ENCODE data around the gene UGT1A4.

The UGT1A4 gene
- total RNA-seq, result 0 reads per million in 2 donors

- no peak for DNase-seq
Observed at GRCh38 chr2:233718552-233718951, at the start of gene UGT1A4. Gene UGT1A4 (plus strand): TSS chr2:233718736. CDS start chr2:233718821, 85 bp downstream.

- no peak for DNase-seq
Observed at GRCh38 chr2:233671290-233672161, 47.0 kb upstream of the UGT1A4 start, which contains the start of gene UGT1A9. Gene UGT1A9 (plus strand): TSS chr2:233671898. CDS start chr2:233671935, 37 bp downstream.

- no peak for DNase-seq
Observed at GRCh38 chr2:233672886-233673285, 45.6 kb upstream of the UGT1A4 start.

GRCh38 chr2:233673896-233674295 lies 44.6 kb upstream of the UGT1A4 start:
- no peak for DNase-seq

GRCh38 chr2:233674314-233674713 lies 44.2 kb upstream of the UGT1A4 start:
- DNase-seq, result no peak

- no peak for DNase-seq
Observed at GRCh38 chr2:233674995-233675394, 43.5 kb upstream of the UGT1A4 start.

GRCh38 chr2:233676046-233676445 lies 42.5 kb upstream of the UGT1A4 start:
- no peak for DNase-seq

GRCh38 chr2:233679196-233679595 lies 39.3 kb upstream of the UGT1A4 start:
- DNase-seq, result no peak

- DNase-seq, result no peak
Observed at GRCh38 chr2:233680361-233681045, 38.0 kb upstream of the UGT1A4 start.

- DNase-seq, result no peak
Observed at GRCh38 chr2:233681521-233682099, 36.9 kb upstream of the UGT1A4 start, which contains the start of gene UGT1A7. Gene UGT1A7 (plus strand): TSS chr2:233681901. CDS start chr2:233681938, 37 bp downstream.

GRCh38 chr2:233684640-233685039 lies 33.9 kb upstream of the UGT1A4 start:
- no peak for DNase-seq

- DNase-seq, result no peak
Observed at GRCh38 chr2:233686928-233687327, 31.6 kb upstream of the UGT1A4 start.

GRCh38 chr2:233688341-233688740 lies 30.2 kb upstream of the UGT1A4 start:
- DNase-seq, result no peak

- no peak for DNase-seq
Observed at GRCh38 chr2:233689031-233689430, 29.5 kb upstream of the UGT1A4 start.

- no peak for DNase-seq
Observed at GRCh38 chr2:233689501-233689900, 29.0 kb upstream of the UGT1A4 start.

GRCh38 chr2:233690444-233690843 lies 28.1 kb upstream of the UGT1A4 start:
- no peak for DNase-seq

GRCh38 chr2:233691443-233692433 lies 26.8 kb upstream of the UGT1A4 start:
- DNase-seq, result no peak

GRCh38 chr2:233692648-233693047 lies 25.9 kb upstream of the UGT1A4 start, which contains the start of gene UGT1A6:
Gene UGT1A6 (plus strand): TSS chr2:233692890. CDS start chr2:233693005, 115 bp downstream.
- no peak for DNase-seq

- no peak for DNase-seq
Observed at GRCh38 chr2:233693963-233694362, 24.6 kb upstream of the UGT1A4 start.

GRCh38 chr2:233698740-233699139 lies 19.8 kb upstream of the UGT1A4 start:
- no peak for DNase-seq

GRCh38 chr2:233699424-233700027 lies 19.0 kb upstream of the UGT1A4 start:
- DNase-seq, result no peak
